Measurements from ENCODE around the gene SLC13A3. TPM values are rescaled to one million over a fixed set of nuclear protein-coding genes. Genes with fewer than 3 reads are reported as not detected.

Gene SLC13A3
- total RNA-seq, 1 donor from 2014 or later = 0.30 TPM

GRCh38 chr20:46689754-46690085, 38.5 kb upstream of the SLC13A3 start:
- intact Hi-C loops (cut with micrococcal nuclease) = loop anchor here (10.0 kb wide), 1 partner anchor 165 kb away; no protein-coding TSS in a partner anchor
- no peak for TF ChIP-seq CTCF (IDR thresholded peaks at IDR 0.05; ENCODE audit: borderline replicate concordance)
- Histone ChIP-seq H3K36me3 (peaks cover 9% of the 10 kb centered on the region), H3K27ac (replicated peaks) (peak overlapping the region; percentile 96), H3K4me1 (peaks cover 39% of the 10 kb centered on the region), H3K9me3 (replicated peaks) (no peaks in the 10 kb centered on the region), H3K27me3 (ENCODE audit: low read depth) (no peaks in the 10 kb centered on the region), H3K4me3 (peak overlapping the region; percentile 91)
- no peak for DNase-seq

GRCh38 chr20:46689082-46689753, 38.0 kb upstream of the SLC13A3 start, which contains the start of gene TP53RK:
Gene TP53RK, minus strand, starts transcription at chr20:46689444. Its CDS starts 30 bp downstream, at chr20:46689414.
- peak; percentile 66 for TF ChIP-seq CTCF (IDR thresholded peaks at IDR 0.05; ENCODE audit: borderline replicate concordance)
- Histone ChIP-seq H3K27ac (replicated peaks) (peak within 1 kb of the TSS; percentile 96), H3K36me3 (peaks cover 9% of the 10 kb centered on the region), H3K27me3 (ENCODE audit: low read depth) (no peaks in the 10 kb centered on the region), H3K9me3 (replicated peaks) (no peaks in the 10 kb centered on the region), H3K4me1 (peaks cover 42% of the 10 kb centered on the region), H3K4me3 (peak within 1 kb of the TSS; percentile 91)
- DNase-seq = peak; percentile 99
- intact Hi-C loops (cut with micrococcal nuclease) = loop anchor here (10.0 kb wide), 1 partner anchor 164 kb away; no protein-coding TSS in a partner anchor

- no peaks in the 10 kb centered on the region for H3K27me3 ChIP-seq (ENCODE audit: low read depth)
- H3K4me1 ChIP-seq = peaks cover 50% of the 10 kb centered on the region
- peaks cover 9% of the 10 kb centered on the region for H3K36me3 ChIP-seq
- TF ChIP-seq CTCF (IDR thresholded peaks at IDR 0.05; ENCODE audit: borderline replicate concordance) = no peak
- H3K4me3 ChIP-seq = peak overlapping the region; percentile 91
- peak overlapping the region; percentile 96 for H3K27ac ChIP-seq (replicated peaks)
- no peak for DNase-seq
- intact Hi-C loops (cut with micrococcal nuclease) = loop anchor here (10.0 kb wide), 1 partner anchor 164 kb away; no protein-coding TSS in a partner anchor
- H3K9me3 ChIP-seq (replicated peaks) = no peaks in the 10 kb centered on the region
These were observed 37.2 kb upstream of the SLC13A3 start for GRCh38 chr20:46688151-46689081.

- DNase-seq = peak; percentile 33
- intact Hi-C loops (cut with micrococcal nuclease) = loop anchor here (10.0 kb wide), 1 partner anchor 159 kb away; no protein-coding TSS in a partner anchor
- peak overlapping the region; percentile 34 for H3K27ac ChIP-seq (replicated peaks)
These were observed 32.9 kb upstream of the SLC13A3 start for GRCh38 chr20:46683939-46684750.

More at GRCh38 chr20:46683939-46684750, 32.9 kb upstream of the SLC13A3 start:
- H3K9me3 ChIP-seq (replicated peaks) = no peaks in the 10 kb centered on the region
- H3K36me3 ChIP-seq = peaks cover 9% of the 10 kb centered on the region
- no peaks in the 10 kb centered on the region for H3K27me3 ChIP-seq (ENCODE audit: low read depth)
- TF ChIP-seq CTCF (IDR thresholded peaks at IDR 0.05; ENCODE audit: borderline replicate concordance) = no peak
- peaks cover 64% of the 10 kb centered on the region for H3K4me1 ChIP-seq
- peak overlapping the region; percentile 50 for H3K4me3 ChIP-seq

Data from left ventricle myocardium inferior (tissue), 1 donor.